AG10803 (cell line): ENCODE data around the gene SPRR4.

Source experiments
- DNase-seq: peaks from one replicate; pipeline ENCODE4 v3.0.0; 2010; ENCODE audit warnings: low read depth
- H3K4me3 ChIP-seq: 2 replicates; pipeline ENCODE4 v1.5.1; 2011; ENCODE audit warnings: mild to moderate bottlenecking, low read length, control low read depth
- TF ChIP-seq, protein P1 (sequence below): conservative IDR thresholded peaks from 2 replicates; pipeline ENCODE4 v1.5.1; 2011; ENCODE audit warnings: mild to moderate bottlenecking, low read length, control low read depth, inconsistent platforms

Gene SPRR4

DNA sequence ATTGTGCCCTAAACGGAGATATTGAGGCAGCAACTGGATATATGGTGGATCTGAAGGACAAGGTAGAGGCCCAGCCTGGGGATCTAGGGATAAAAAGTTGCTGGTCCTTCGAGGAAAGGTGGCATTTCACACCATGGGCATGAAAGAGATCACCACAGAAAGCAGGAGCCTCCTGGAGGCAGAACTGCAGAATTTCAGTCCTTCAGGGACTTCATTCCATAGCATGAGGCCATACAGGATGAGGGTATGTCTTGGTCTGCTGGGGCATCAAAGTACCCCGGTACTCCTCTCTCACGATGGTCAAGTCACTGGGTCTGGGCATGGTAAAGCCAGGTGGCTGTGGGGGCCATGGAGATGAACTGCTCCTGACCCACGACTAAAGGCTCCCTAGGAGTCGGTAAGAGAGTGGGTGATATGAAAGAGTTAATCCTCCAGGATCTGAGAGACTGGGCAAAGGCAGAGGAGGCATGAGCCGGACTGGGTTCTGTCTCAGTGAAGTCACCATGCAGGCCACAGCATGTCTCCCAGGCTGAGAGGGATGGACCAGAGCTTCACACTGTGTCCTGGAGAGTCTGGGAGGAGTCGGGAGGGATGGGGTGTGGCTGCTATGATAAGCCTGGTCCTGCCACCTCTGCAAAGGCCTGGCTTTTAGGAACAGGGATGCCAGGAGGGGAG lies 29.3 kb upstream of the SPRR4 start:
- TF ChIP-seq, protein P1, sequence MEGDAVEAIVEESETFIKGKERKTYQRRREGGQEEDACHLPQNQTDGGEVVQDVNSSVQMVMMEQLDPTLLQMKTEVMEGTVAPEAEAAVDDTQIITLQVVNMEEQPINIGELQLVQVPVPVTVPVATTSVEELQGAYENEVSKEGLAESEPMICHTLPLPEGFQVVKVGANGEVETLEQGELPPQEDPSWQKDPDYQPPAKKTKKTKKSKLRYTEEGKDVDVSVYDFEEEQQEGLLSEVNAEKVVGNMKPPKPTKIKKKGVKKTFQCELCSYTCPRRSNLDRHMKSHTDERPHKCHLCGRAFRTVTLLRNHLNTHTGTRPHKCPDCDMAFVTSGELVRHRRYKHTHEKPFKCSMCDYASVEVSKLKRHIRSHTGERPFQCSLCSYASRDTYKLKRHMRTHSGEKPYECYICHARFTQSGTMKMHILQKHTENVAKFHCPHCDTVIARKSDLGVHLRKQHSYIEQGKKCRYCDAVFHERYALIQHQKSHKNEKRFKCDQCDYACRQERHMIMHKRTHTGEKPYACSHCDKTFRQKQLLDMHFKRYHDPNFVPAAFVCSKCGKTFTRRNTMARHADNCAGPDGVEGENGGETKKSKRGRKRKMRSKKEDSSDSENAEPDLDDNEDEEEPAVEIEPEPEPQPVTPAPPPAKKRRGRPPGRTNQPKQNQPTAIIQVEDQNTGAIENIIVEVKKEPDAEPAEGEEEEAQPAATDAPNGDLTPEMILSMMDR, result no peak

DNA sequence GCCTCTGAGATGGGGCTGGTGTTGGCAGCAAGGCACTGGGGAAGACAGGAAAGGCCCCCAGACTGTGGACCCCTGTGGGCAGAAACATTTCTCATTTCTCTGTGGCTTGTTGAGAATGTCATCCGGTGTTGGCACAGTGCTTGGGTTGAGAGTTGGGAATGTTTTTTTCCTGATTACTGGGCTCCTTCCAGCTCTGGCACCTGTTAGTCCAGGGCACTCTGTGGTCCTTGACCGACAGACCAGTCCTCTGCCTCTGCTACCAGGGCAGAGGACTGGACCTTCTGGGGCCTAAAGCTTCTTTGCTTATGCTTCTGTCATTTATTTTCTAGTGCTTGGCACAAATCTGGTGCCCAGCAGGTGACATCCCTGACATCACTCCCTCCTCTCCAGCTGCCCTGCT lies 28.3 kb upstream of the SPRR4 start:
- TF ChIP-seq, protein P1, result no peak; the same call in 1 of the 2 replicates
- DNase-seq, result no peak
- no peak overlapping the region for H3K4me3 ChIP-seq

More for the DNA sequence above, 29.3 kb upstream of the SPRR4 start:
- H3K4me3 ChIP-seq, result no peak overlapping the region
- no peak for DNase-seq

DNA sequence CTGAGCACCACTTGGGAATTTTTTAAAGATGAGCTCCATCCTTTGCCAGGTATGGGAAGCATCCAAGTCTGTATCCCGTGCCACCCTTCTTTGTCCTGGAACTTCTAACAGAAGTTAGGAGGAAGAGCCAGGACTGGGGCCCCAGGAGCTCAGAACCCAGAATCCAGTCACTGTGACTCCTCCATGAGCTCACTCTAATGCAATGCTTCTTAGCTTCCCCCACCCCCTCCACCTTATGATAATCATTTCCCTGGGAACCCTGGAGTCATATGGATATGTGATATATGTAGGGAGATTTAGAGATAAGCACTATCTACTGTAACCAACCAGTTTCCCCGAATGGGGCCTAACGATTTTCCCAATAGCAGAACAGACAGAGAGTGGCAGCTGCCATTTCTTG lies 24.2 kb upstream of the SPRR4 start:
- no peak overlapping the region for H3K4me3 ChIP-seq
- TF ChIP-seq, protein P1, result no peak
- no peak for DNase-seq

DNA sequence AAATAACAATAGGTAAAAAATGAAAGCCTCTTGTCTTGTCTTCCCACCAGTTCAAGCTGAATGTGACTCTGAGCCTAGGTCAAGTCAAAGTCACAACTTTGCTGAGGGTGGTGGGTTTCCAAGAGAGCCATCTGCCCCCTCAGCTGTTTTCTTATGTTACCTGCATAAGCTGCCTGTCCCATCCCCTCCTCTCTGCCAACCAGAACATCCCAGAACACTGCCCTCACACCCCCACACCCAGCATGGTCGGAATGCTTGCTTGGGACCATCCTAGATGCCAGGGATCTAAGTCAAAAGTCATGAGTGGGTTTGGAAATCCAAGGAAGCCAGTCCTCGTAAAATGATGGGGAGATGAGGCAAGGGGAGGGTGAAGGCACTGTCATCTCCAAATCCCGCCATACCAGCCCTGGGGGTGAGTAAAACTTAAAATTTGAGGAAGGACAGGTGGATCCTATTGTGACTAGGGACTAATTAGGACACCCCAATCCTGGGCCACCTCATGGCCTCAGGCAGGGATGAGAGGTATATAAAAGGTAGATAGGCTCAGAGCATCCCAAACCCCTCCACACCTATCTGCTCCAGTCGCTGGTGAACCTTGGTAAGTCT lies 23.7 kb upstream of the SPRR4 start, which contains the start of gene SPRR5:
TSS of gene SPRR5 (plus strand) at position 556 of the 606 bp plus-strand sequence. CDS start 1,349 bp downstream, outside the sequence.
- TF ChIP-seq, protein P1, result no peak
- H3K4me3 ChIP-seq, result no peak within 1 kb of the TSS
- no peak for DNase-seq

DNA sequence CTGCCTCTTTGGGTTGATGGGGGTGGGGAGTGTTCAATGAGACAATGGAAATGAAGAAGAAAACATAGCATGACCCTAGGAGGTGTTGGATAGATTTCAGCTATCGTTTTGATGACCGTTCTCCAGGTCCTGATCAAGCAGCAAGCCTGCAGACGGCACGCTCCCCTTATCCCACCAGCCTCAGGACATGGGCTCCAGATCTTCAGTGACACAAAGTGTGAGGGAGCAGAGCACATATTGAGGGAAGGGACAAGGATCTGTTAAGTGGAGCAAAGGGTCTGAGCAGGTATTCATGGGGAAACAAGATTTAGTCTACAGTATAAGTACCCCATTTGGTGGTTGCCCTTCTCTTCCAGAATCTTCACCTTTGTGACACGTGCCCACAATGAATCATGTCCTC lies 18.7 kb upstream of the SPRR4 start:
- no peak for DNase-seq
- no peak overlapping the region for H3K4me3 ChIP-seq
- TF ChIP-seq, protein P1, result no peak

DNA sequence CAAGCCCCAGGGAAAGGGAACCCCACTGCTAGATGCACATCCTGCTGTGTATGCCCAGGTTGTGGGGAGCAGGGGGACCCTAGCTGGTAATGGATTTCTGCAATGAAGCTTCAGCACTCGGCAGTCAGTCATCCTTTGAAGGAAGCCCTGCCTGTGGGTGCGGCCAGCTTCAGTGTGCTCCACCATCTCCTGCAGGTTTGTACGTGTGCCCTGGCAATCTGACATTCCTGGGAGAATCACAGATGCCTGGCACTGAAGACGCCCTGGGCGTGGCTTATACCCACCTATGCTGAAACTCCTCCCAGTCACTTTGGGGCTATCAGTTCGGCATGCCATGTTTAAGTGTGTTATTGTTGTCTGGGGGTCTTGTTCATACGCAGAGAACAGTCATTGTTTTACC lies 16.7 kb upstream of the SPRR4 start:
- no peak overlapping the region for H3K4me3 ChIP-seq
- DNase-seq, result no peak
- TF ChIP-seq, protein P1, result no peak

DNA sequence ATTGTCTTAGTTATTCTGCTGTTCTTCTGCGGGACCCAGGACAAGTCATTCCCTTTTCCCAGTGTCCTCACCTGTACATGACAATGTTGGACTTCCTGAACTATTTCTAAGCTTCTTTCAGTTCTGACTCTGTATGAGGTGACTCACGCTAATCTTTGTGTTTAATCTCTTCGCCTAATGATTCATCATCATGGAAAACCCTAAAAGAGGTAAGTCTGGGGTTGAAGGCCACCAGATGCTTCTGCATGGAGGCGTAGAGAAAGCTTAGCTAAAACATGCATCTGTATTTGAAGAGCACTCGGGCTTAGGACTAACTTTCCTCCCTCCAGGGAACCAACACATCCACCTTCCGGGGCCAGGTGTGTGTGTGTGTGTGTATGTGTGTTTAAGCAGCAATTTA lies 16.0 kb upstream of the SPRR4 start:
- TF ChIP-seq, protein P1, result no peak
- no peak for DNase-seq
- no peak overlapping the region for H3K4me3 ChIP-seq
